SU-DHL-6 (cell line): Measurements from ENCODE around the gene GFOD1.

Source experiments
- CTCF ChIP-seq: fragments of 200-600 bp; sonication (generic); IDR thresholded peaks from one replicate; pipeline ENCODE4 v1.5.1; 2017; ENCODE audit warnings: antibody characterized with exemption, mild to moderate bottlenecking, low read length, moderate library complexity; ENCODE audit not compliant: insufficient read depth, poor library complexity, severe bottlenecking
- EZH2phosphoT487 ChIP-seq: fragments of 200-600 bp; sonication (generic), shearing (Covaris generic); conservative IDR thresholded peaks from 2 replicates; pipeline ENCODE4 v1.6.1; 2018; ENCODE audit warnings: mild to moderate bottlenecking, antibody characterized with exemption, low read length, moderate library complexity, mixed read lengths

GRCh38 chr6:13338038-13338437 is 149.4 kb downstream of the GFOD1 start:
- TF ChIP-seq EZH2phosphoT487 (no peak), CTCF (no peak)
